Natural killer cell treated with Interleukin-12 subunit alpha and Interleukin-12 subunit beta and Interleukin-15 and Interleukin-18, amount 100 ng/mL, for 72 hours (primary cell): ENCODE measurements around the gene SMTNL1. TPM values are rescaled to one million over a fixed set of nuclear protein-coding genes. Genes with fewer than 3 reads are reported as not detected.

Experiments used
- ATAC-seq, 2 donors: fragments of 150-1000 bp; cut with Tn5 transposase in 1 of 2; sonication (Bioruptor Pico), chemical (Tn5 transposase) in 1 of 2; 2 replicates each; pipeline ENCODE4 v1.10.0; 2021
- DNase-seq: peaks from one replicate; pipeline ENCODE4 v3.0.0; 2022; ENCODE audit warnings: low spot score
- H3K27ac Mint-ChIP-seq, 2 donors: 1 replicate in 1 of 2; 2 replicates in 1 of 2; pipeline ENCODE4 v1.8.0; 2022; ENCODE audit warnings: mixed read lengths in 2 of 2, mild to moderate bottlenecking in 1 of 2, moderate library complexity in 1 of 2
- H3K27me3 Mint-ChIP-seq, 2 donors: 1 replicate in 1 of 2; 2 replicates in 1 of 2; pipeline ENCODE4 v1.8.0; 2022; ENCODE audit warnings: mixed read lengths in 2 of 2
- H3K36me3 Mint-ChIP-seq: one replicate; pipeline ENCODE4 v1.8.0; 2022; ENCODE audit warnings: mixed read lengths
- H3K4me1 Mint-ChIP-seq, 2 donors: 1 replicate in 1 of 2; 2 replicates in 1 of 2; pipeline ENCODE4 v1.8.0; 2022; ENCODE audit warnings: low read depth in 2 of 2, mixed read lengths in 2 of 2, mild to moderate bottlenecking in 1 of 2
- H3K4me3 Mint-ChIP-seq: one replicate; pipeline ENCODE4 v1.8.0; 2022; ENCODE audit warnings: mixed read lengths
- H3K9me3 Mint-ChIP-seq: 2 replicates; pipeline ENCODE4 v1.8.0; 2022; ENCODE audit warnings: mixed read lengths
- total RNA-seq, 2 donors: library from RNA; stranded (reverse); gene quantifications; one replicate each; pipeline ENCODE4 v1.2.3, GENCODE V29; 2022

The SMTNL1 gene
- total RNA-seq, 2 donors from 2014 or later, result not detected

DNA sequence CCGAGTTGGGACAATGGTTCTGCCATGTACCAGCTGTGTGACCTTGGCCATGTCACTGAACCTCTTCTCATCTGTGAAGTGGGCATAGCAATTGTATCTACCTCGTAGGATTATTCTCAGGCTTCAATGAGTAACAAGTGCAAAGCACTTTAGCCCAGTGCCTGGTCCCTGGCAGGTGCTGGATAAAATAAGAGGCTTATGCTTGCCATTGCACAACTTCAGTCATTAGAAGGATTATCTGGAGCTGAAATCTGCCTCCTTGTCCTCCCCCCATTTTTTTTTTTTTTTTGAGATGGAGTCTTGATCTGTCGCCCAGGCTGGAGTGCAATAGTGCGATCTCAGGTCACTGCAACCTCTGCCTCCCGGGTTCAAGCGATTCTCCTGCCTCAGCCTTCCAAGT lies 7.2 kb downstream of the SMTNL1 start:
- no peak overlapping the region for H3K4me3 Mint-ChIP-seq
- H3K36me3 Mint-ChIP-seq, result no peaks in the 10 kb centered on the region
- peaks cover 11 to 12% of the 10 kb centered on the region in 2 donors for H3K4me1 Mint-ChIP-seq
- no peaks in the 10 kb centered on the region for H3K9me3 Mint-ChIP-seq
- no peak overlapping the region for H3K27ac Mint-ChIP-seq
- no peaks in the 10 kb centered on the region for H3K27me3 Mint-ChIP-seq
- DNase-seq (no peak), ATAC-seq (no peak)

- ATAC-seq (no peak), DNase-seq (no peak)
- Mint-ChIP-seq H3K27me3 (no peaks in the 10 kb centered on the region), H3K4me1 (peaks cover 11 to 12% of the 10 kb centered on the region in 2 donors), H3K9me3 (no peaks in the 10 kb centered on the region), H3K4me3 (no peak overlapping the region), H3K36me3 (no peaks in the 10 kb centered on the region), H3K27ac (no peak overlapping the region)
Observed at GRCh38 chr11:57545883-57546282, 8.5 kb downstream of the SMTNL1 start.

GRCh38 chr11:57546451-57546850 lies 9.1 kb downstream of the SMTNL1 start:
- H3K4me1 Mint-ChIP-seq, result peaks cover 11 to 12% of the 10 kb centered on the region in 2 donors
- no peak for DNase-seq
- no peak overlapping the region for H3K4me3 Mint-ChIP-seq
- no peaks in the 10 kb centered on the region for H3K9me3 Mint-ChIP-seq
- H3K27ac Mint-ChIP-seq, result no peak overlapping the region
- no peaks in the 10 kb centered on the region for H3K27me3 Mint-ChIP-seq
- no peak for ATAC-seq
- H3K36me3 Mint-ChIP-seq, result no peaks in the 10 kb centered on the region

DNA sequence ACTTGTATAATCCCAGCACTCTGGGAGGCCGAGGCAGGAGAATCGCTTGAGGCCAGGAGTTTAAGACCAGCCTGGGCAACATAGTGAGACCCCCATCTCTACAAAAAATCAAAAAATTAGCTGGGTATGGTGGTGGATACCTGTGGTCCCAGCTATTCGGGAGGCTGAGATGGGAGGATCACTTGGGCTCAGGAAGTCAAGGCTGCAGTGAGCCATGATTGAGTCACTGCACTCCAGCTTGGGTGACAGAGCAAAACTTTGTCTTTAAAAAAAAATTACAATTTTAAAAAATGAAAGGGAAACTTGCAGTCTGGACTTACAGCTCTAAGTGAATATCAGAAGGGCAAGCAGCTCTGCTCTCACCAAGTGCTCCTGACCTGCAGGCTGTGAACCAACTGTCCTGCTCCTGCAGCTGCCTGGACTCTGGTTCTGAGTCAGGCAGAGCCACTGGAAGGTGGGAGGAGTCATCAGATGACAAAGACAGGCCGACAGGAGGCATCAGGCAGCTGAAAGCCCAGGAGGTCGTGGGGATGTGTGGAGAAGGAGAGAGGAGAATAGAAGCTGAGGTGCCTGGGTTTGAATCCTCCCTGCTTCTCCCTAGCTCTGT lies 9.6 kb downstream of the SMTNL1 start:
- Mint-ChIP-seq H3K36me3 (no peaks in the 10 kb centered on the region), H3K4me3 (peak overlapping the region; percentile 67)

DNA sequence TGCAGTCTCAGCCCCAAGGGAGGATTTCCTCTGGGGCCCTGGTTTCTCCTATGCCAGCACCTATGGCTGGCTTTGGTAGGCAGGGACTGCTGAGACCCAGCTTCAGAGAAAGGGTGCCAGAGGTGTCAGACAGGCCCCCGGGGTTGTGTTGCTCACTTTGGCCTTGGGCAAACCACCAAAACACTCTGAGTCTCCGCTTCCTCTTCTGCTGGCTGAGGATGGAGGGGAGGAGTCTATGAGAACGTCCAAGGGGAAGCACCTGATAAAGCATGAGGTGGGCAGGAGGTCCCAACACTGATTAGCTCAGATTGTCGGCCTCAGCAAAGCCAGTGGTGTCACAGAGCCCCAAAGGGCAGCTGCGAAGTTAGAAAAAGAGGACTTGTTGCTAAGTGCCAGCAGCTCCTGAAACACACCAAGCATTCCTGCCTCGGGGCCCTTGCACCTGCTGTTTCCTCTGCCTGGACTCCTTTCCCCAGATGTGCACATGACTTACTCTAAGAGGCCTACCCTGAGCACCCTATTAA lies 10.5 kb downstream of the SMTNL1 start:
- no peak for DNase-seq
- H3K36me3 Mint-ChIP-seq, result peaks cover 7% of the 10 kb centered on the region
- H3K4me3 Mint-ChIP-seq, result no peak overlapping the region
- ATAC-seq, result peak; percentile 70 to 73
- H3K4me1 Mint-ChIP-seq, result peaks cover 11 to 12% of the 10 kb centered on the region in 2 donors
- H3K9me3 Mint-ChIP-seq, result no peaks in the 10 kb centered on the region
- H3K27me3 Mint-ChIP-seq, result no peaks in the 10 kb centered on the region
- peak overlapping the region; percentile 65 to 85 for H3K27ac Mint-ChIP-seq

More for the DNA sequence above, 9.6 kb downstream of the SMTNL1 start:
- ATAC-seq (peak; percentile 69 to 71), DNase-seq (no peak)
- H3K9me3 Mint-ChIP-seq, result no peaks in the 10 kb centered on the region
- H3K27ac Mint-ChIP-seq, result peak overlapping the region; percentile 65 to 85
- no peaks in the 10 kb centered on the region for H3K27me3 Mint-ChIP-seq
- H3K4me1 Mint-ChIP-seq, result peaks cover 11 to 12% of the 10 kb centered on the region in 2 donors

GRCh38 chr11:57549983-57550382 lies 12.6 kb downstream of the SMTNL1 start:
- Mint-ChIP-seq H3K4me3 (no peak overlapping the region), H3K4me1 (peaks cover 11 to 12% of the 10 kb centered on the region in 2 donors), H3K27ac (no peak overlapping the region), H3K36me3 (peaks cover 10% of the 10 kb centered on the region), H3K27me3 (no peaks in the 10 kb centered on the region), H3K9me3 (no peaks in the 10 kb centered on the region)
- no peak for ATAC-seq
- DNase-seq, result no peak

- Mint-ChIP-seq H3K9me3 (no peaks in the 10 kb centered on the region), H3K36me3 (peaks cover 15% of the 10 kb centered on the region), H3K4me1 (peaks cover 11 to 12% of the 10 kb centered on the region in 2 donors), H3K27ac (no peak overlapping the region), H3K27me3 (no peaks in the 10 kb centered on the region), H3K4me3 (no peak overlapping the region)
- ATAC-seq (no peak), DNase-seq (no peak)
Observed at GRCh38 chr11:57551941-57552340, 14.5 kb downstream of the SMTNL1 start.

- H3K4me3 Mint-ChIP-seq, result no peak overlapping the region
- H3K27ac Mint-ChIP-seq, result peak overlapping the region in 1 of 2 donors; percentile 33
- no peaks in the 10 kb centered on the region for H3K9me3 Mint-ChIP-seq
- peaks cover 15% of the 10 kb centered on the region for H3K36me3 Mint-ChIP-seq
- DNase-seq, result no peak
- no peaks in the 10 kb centered on the region for H3K27me3 Mint-ChIP-seq
- H3K4me1 Mint-ChIP-seq, result peaks cover 5 to 9% of the 10 kb centered on the region in 2 donors
- no peak for ATAC-seq
Observed at GRCh38 chr11:57552479-57552878, 15.1 kb downstream of the SMTNL1 start.

DNA sequence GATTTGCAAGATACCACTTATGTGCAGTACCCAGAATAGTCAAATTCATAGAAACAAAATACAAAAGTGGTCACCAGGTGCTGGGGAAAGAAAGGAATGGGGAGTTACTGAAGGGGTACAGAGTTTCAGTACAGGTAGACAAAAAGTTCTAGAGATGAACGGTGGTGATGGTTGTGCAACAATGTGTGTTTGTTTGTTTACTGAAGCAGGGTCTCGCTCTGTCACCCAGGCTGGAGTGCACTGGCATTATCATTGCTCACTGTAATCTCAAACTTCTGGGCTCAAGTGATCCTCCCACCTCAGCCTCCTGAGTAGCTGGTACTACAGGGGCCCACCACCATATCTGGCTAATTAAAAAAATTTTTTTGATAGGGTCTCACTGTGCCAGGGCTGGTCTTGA lies 18.0 kb downstream of the SMTNL1 start:
- Mint-ChIP-seq H3K4me1 (peaks cover 0 to 6% of the 10 kb centered on the region in 2 donors), H3K4me3 (no peak overlapping the region), H3K36me3 (peaks cover 15% of the 10 kb centered on the region), H3K27ac (no peak overlapping the region), H3K9me3 (no peaks in the 10 kb centered on the region), H3K27me3 (no peaks in the 10 kb centered on the region)
- DNase-seq, result no peak
- no peak for ATAC-seq

DNA sequence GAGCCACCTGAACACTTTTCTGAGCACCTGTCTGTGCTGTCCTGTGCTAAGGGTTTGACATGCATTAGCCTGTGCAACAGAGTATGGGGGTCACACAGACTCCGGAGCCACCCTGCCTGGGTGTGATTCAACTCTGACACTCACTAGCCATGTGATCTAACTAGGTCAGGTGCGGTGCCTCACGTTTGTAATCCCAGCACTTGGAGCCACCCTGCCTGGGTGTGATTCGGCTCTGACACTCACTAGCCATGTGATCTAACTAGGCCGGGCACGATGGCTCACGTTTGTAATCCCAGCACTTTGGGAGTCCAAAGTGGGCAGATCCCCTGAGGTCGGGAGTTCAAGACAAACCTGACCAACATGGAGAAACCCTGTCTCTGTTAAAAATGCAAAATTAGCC lies 18.6 kb downstream of the SMTNL1 start:
- Mint-ChIP-seq H3K36me3 (peaks cover 15% of the 10 kb centered on the region), H3K27me3 (no peaks in the 10 kb centered on the region), H3K4me3 (no peak overlapping the region), H3K9me3 (no peaks in the 10 kb centered on the region), H3K27ac (no peak overlapping the region), H3K4me1 (peaks cover 2 to 8% of the 10 kb centered on the region in 2 donors)
- no peak for ATAC-seq
- no peak for DNase-seq

DNA sequence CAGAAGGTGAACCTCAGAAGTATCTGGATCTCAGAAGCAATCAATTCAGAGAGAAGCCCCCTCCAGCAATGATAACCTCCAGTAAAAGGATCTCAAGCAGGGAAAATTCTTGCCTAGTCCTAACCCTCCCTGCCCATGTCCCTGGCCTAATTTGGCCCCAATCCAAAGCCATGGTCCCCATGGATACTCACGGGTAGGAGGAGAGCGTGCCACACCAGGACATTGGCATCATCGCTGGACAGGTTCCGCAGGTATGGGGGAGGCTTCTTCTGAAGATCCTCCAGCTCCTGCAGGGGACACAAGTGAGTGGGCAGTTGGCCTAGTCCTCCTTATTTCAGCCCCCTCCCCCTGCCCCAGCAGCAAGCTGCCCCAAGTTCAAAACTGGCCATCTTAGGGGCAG lies 22.8 kb downstream of the SMTNL1 start:
- no peaks in the 10 kb centered on the region for H3K27me3 Mint-ChIP-seq
- no peak for ATAC-seq
- peaks cover 4% of the 10 kb centered on the region for H3K36me3 Mint-ChIP-seq
- no peak overlapping the region for H3K4me3 Mint-ChIP-seq
- no peak for DNase-seq
- H3K9me3 Mint-ChIP-seq, result no peaks in the 10 kb centered on the region
- peaks cover 26 to 32% of the 10 kb centered on the region in 2 donors for H3K4me1 Mint-ChIP-seq
- no peak overlapping the region for H3K27ac Mint-ChIP-seq

- Mint-ChIP-seq H3K27ac (peak overlapping the region; percentile 97 to 100), H3K27me3 (no peaks in the 10 kb centered on the region), H3K9me3 (no peaks in the 10 kb centered on the region), H3K4me3 (no peak overlapping the region), H3K4me1 (peaks cover 45 to 49% of the 10 kb centered on the region in 2 donors), H3K36me3 (no peaks in the 10 kb centered on the region)
- ATAC-seq (no peak), DNase-seq (no peak)
Observed at GRCh38 chr11:57562596-57562995, 25.2 kb downstream of the SMTNL1 start.

GRCh38 chr11:57566005-57566904 lies 28.9 kb downstream of the SMTNL1 start:
- H3K4me1 Mint-ChIP-seq, result peaks cover 45 to 47% of the 10 kb centered on the region in 2 donors
- DNase-seq (no peak), ATAC-seq (peak; percentile 56 to 76)
- no peaks in the 10 kb centered on the region for H3K27me3 Mint-ChIP-seq
- H3K36me3 Mint-ChIP-seq, result no peaks in the 10 kb centered on the region
- peak overlapping the region; percentile 99 for H3K4me3 Mint-ChIP-seq
- no peaks in the 10 kb centered on the region for H3K9me3 Mint-ChIP-seq
- H3K27ac Mint-ChIP-seq, result peak overlapping the region; percentile 97 to 100
